Measurements from ENCODE around the gene CD6.

DNA sequence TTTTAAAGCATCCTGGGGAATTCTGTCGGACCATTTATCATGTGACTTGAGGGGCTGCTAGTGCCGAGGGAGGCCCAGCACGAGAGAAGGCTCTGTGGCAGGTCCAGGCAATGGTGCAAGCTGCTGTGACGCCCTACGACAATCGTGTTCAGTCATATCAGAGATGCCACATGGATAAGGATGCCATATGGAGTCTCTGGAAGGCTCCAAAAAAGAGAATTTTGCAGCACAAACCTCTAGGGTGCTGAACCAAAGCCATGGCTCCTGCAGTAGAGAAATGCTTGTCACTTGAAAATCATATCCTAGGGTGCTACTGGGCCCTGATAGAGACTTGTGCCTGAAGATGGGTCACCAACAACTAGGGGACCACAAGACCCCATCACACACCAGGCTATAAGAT lies 6.7 kb upstream of the CD6 start:
- TF ChIP-seq POLR2A (IDR thresholded peaks at IDR 0.05; ENCODE audit: low read depth, low read length), result no peak
- no peak for TF ChIP-seq SPI1 (IDR thresholded peaks at IDR 0.05; ENCODE audit: low read depth, low read length)
- no peak for TF ChIP-seq POLR2AphosphoS5 (IDR thresholded peaks at IDR 0.05; ENCODE audit: low read depth, low read length)
